Lung (tissue), 12 donors: ENCODE data around the gene LIPG. TPM values are rescaled to one million over a fixed set of nuclear protein-coding genes. Genes with fewer than 3 reads are reported as not detected.

Experiments used
- ATAC-seq: fragments of 200-7000 bp; cut with Tn5 transposase; one replicate; pipeline ENCODE4 v1.9.1; 2020; ENCODE audit warnings: moderate number of reproducible peaks; ENCODE audit not compliant: insufficient read depth, low FRiP score
- DNase-seq, 3 donors: peaks; one replicate each; pipeline ENCODE4 v3.0.0-alpha.2; 2013 to 2017
- H3K27ac ChIP-seq, 2 donors: one replicate each; pipeline ENCODE4 v1.5.1; 2013; ENCODE audit warnings: mild to moderate bottlenecking in 2 of 2, moderate library complexity in 2 of 2, control low read depth in 1 of 2, inconsistent platforms in 1 of 2, low read depth in 1 of 2, low read length in 1 of 2
- H3K27me3 ChIP-seq, 3 donors: one replicate each; pipeline ENCODE4 v1.5.1; 2013; ENCODE audit warnings: low read length in 2 of 3; ENCODE audit not compliant: control insufficient read depth in 3 of 3, insufficient read depth in 3 of 3
- H3K36me3 ChIP-seq, 4 donors: one replicate each; pipeline ENCODE4 v1.5.1; 2013; ENCODE audit warnings: low read length in 4 of 4, mild to moderate bottlenecking in 1 of 4, moderate library complexity in 1 of 4; ENCODE audit not compliant: control insufficient read depth in 4 of 4, insufficient read depth in 4 of 4
- H3K4me1 ChIP-seq, 5 donors: one replicate each; pipeline ENCODE4 v1.5.1; 2013; ENCODE audit warnings: low read length in 5 of 5, mild to moderate bottlenecking in 2 of 5, moderate library complexity in 1 of 5; ENCODE audit not compliant: control insufficient read depth in 5 of 5, insufficient read depth in 5 of 5
- H3K4me3 ChIP-seq: one replicate; pipeline ENCODE4 v1.5.1; 2013; ENCODE audit warnings: mild to moderate bottlenecking, control low read depth, moderate library complexity
- H3K9ac ChIP-seq, 2 donors: one replicate each; pipeline ENCODE4 v1.5.1; 2013; ENCODE audit warnings: low read length in 2 of 2, control low read depth in 1 of 2; ENCODE audit not compliant: insufficient read depth in 1 of 2
- H3K9me3 ChIP-seq, 4 donors: one replicate each; pipeline ENCODE4 v1.5.1; 2013; ENCODE audit warnings: low read length in 3 of 4, mild to moderate bottlenecking in 1 of 4, moderate library complexity in 1 of 4; ENCODE audit not compliant: control insufficient read depth in 4 of 4, insufficient read depth in 3 of 4
- WGBS, 2 donors: extraction: QIAGEN DNeasy Blood & Tissue Kit; methylation state at CpG; one replicate each; pipeline ENCODE4 v1.1.7; 2013; 5-methylcytosine and 5-hydroxymethylcytosine counted together
- polyA plus RNA-seq, 2 donors: library from polyadenylated mRNA; stranded (reverse); fragments of 200-250 nt; gene quantifications; one replicate each; pipeline ENCODE4 v1.2.1, GENCODE V29; 2013
- total RNA-seq, 2 donors: library from RNA; depleted of rRNA in 1 of 2; stranded (reverse); fragments of >200 nt in 1 of 2; gene quantifications; one replicate each; pipeline ENCODE4 v1.2.1, GENCODE V29; 2014 to 2021
- TF ChIP-seq, protein P1 (sequence below): IDR thresholded peaks from 2 replicates; pipeline ENCODE4 v1.5.1; 2012; ENCODE audit warnings: mild to moderate bottlenecking; ENCODE audit errors: control extremely low read depth, extremely low read depth
- donor health status: control.
- donor health status: control.
- donor health status: Bipolar disorder and iron deficiency.
- donor health status: healthy.
- donor health status: DM: yes; HTN: yes; CAD: no.

LIPG gene
- total and polyA plus RNA-seq, 4 donors: 3.7 to 93.9 (median 9.7) TPM

DNA sequence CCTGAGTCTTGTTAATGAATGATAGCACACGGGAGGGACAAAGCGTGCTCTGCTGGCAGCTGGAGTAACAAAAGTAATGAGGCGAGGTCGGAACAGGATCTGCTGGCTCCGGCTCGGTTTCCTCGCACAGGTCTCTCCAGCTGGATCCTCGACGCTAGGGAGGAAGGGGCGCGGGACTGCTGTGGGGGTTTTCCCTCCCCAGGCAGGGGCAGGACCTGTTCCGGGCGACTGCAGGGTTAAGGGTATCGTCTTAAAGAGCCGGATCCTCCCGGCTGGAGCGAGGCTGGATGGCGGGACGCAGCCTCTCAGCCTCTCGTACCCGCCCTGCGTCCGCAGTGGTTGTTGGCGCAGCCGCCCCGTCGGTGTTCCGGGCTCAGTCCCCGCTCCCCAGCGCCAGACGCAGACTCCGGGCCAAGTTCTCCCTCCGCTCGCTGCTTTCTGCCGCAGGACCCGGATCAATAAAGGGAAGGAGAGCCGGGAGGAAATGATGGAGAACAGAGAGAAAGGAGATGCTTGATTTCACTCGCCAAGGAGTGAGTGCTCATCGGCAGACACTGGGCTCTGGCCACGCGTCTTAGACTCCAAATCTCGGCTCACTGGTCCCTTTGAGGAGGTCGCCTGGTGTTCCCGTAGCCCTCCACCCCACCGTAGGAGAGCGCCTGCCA lies 1.1 kb upstream of the LIPG start:
- 2 to 3% methylated on average over 44 to 46 of the region's 46 CpGs for WGBS, 2 donors
- Histone ChIP-seq H3K27ac (no peak overlapping the region), H3K9me3 (peaks cover 0 to 2% (median 0%) of the 10 kb centered on the region in 4 donors), H3K27me3 (peaks cover 0 to 41% (median 31%) of the 10 kb centered on the region in 3 donors), H3K4me1 (peaks cover 0 to 32% (median 14%) of the 10 kb centered on the region in 5 donors), H3K9ac (no peak overlapping the region), H3K36me3 (no peaks in the 10 kb centered on the region), H3K4me3 (no peak overlapping the region)
- ATAC-seq (no peak), DNase-seq (peak in 1 of 3 donors; percentile 22)
- TF ChIP-seq, protein P1, sequence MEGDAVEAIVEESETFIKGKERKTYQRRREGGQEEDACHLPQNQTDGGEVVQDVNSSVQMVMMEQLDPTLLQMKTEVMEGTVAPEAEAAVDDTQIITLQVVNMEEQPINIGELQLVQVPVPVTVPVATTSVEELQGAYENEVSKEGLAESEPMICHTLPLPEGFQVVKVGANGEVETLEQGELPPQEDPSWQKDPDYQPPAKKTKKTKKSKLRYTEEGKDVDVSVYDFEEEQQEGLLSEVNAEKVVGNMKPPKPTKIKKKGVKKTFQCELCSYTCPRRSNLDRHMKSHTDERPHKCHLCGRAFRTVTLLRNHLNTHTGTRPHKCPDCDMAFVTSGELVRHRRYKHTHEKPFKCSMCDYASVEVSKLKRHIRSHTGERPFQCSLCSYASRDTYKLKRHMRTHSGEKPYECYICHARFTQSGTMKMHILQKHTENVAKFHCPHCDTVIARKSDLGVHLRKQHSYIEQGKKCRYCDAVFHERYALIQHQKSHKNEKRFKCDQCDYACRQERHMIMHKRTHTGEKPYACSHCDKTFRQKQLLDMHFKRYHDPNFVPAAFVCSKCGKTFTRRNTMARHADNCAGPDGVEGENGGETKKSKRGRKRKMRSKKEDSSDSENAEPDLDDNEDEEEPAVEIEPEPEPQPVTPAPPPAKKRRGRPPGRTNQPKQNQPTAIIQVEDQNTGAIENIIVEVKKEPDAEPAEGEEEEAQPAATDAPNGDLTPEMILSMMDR: no peak

DNA sequence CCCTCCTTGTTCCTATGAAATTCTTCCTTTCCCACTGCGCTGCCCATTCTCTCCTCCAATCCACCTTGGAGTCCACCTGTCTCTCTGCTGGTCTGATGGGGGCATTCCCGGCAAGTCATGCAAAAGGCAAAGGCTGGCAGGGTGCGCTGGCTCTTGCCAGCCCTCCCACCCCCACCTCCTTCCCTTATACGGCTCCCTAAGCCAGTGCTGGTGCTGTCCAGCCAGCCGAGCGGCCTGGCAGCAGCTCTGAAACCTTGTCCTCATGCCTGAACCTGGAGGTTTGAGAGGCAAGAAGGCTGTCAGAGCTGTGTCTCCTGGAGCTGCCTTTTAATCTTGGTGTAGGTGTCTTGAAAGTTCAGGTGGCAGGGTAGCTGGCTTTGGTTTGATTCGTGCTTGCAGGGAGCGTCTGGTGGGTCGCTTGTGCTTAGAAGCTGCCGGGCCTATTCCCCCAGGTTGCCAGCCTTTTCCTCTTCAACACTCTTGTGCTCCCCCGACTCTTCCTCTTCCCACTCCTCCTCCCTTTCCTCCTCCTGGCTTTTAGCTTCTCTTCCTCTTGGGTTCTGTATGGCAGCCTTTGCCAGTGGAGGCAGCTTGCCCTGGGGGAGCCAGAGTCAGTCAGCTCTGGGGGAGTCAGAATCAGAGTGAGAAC lies 748 bp downstream of the LIPG start:
- DNase-seq: peak in 1 of 3 donors; percentile 35
- no peak overlapping the region for H3K9ac ChIP-seq
- H3K27me3 ChIP-seq: peaks cover 0 to 41% (median 31%) of the 10 kb centered on the region in 3 donors
- H3K9me3 ChIP-seq: peaks cover 0 to 4% (median 0%) of the 10 kb centered on the region in 4 donors
- no peaks in the 10 kb centered on the region for H3K36me3 ChIP-seq
- peak; percentile 20 for ATAC-seq
- H3K27ac ChIP-seq: no peak overlapping the region
- TF ChIP-seq, protein P1: no peak
- peaks cover 0 to 37% (median 14%) of the 10 kb centered on the region in 5 donors for H3K4me1 ChIP-seq
- H3K4me3 ChIP-seq: peak overlapping the region; percentile 6
- 51 to 52% methylated on average over 11 of the region's 11 CpGs for WGBS, 2 donors

GRCh38 chr18:49563130-49563540 lies 1.3 kb downstream of the LIPG start:
- no peak overlapping the region for H3K27ac ChIP-seq
- H3K4me3 ChIP-seq: peak overlapping the region; percentile 6
- DNase-seq (no peak), ATAC-seq (peak; percentile 8)
- no peak overlapping the region for H3K9ac ChIP-seq
- H3K36me3 ChIP-seq: no peaks in the 10 kb centered on the region
- TF ChIP-seq, protein P1: no peak
- H3K4me1 ChIP-seq: peaks cover 0 to 37% (median 14%) of the 10 kb centered on the region in 5 donors
- peaks cover 0 to 41% (median 31%) of the 10 kb centered on the region in 3 donors for H3K27me3 ChIP-seq
- peaks cover 0 to 4% (median 0%) of the 10 kb centered on the region in 4 donors for H3K9me3 ChIP-seq
